NT2/D1 (cell line): ENCODE data around the gene PLPP7.

Experiments
- SUZ12 ChIP-seq: IDR thresholded peaks from 2 replicates; pipeline ENCODE4 v1.6.1; 2011; ENCODE audit not compliant: insufficient read length, insufficient read depth; ENCODE audit errors: extremely low read depth
- YY1 ChIP-seq: IDR thresholded peaks from 2 replicates; pipeline ENCODE4 v1.6.1; 2011; ENCODE audit not compliant: insufficient read length, insufficient read depth
- ZNF274 ChIP-seq: IDR thresholded peaks from 2 replicates; pipeline ENCODE4 v1.6.1; 2011; ENCODE audit warnings: mild to moderate bottlenecking, low read depth, low read length

DNA sequence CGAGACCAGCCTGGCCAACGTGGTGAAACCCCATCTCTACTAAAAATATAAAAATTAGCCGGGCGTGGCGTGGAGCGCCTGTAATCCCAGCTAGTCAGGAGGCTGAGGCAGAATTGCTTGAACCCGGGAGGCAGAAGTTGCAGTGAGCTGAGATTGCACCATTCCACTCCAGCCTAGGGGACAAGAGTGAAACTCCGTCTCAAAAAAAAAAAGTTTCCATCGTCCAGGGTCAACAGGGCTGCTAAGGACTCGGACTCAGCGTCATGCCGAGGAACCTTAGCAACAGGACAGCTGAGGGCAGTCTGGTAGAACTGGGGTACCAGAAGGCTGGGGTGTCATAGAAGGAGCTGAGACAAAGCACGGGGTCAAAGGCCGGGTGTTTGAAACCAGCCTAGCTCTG lies 34.9 kb upstream of the PLPP7 start:
- no peak for TF ChIP-seq YY1
- TF ChIP-seq ZNF274: no peak
- TF ChIP-seq SUZ12: no peak
